IMR-90 (cell line): Measurements from ENCODE around the gene B3GAT1. TPM values are rescaled to one million over a fixed set of nuclear protein-coding genes. Genes with fewer than 3 reads are reported as not detected.

ENCODE experiments used
- ATAC-seq: fragments of 200-7000 bp; cut with Tn5 transposase; 2 replicates; pipeline ENCODE4 v1.9.1; 2020; ENCODE audit warnings: low read depth, mild to moderate bottlenecking, moderate library complexity
- BruUV-seq: library from RNA; stranded (reverse); fragments of 400-500 nt; replicated peaks from 2 replicates; lab custom pipeline; 2021; lab: Mats Ljungman, UMichigan
- CTCF ChIA-PET: fragments of 300-600 bp; formaldehyde crosslinking; extraction: SDS; loops from one replicate; lab custom pipeline; 2021; ENCODE audit warnings: antibody characterized with exemption; lab: Yijun Ruan, JAX
- POLR2A ChIA-PET: fragments of 300-600 bp; sonication (Branson Sonifier 250); formaldehyde crosslinking; loops from one replicate; lab custom pipeline; 2022; ENCODE audit warnings: antibody characterized with exemption; ENCODE audit not compliant: unreplicated experiment; lab: Charles Lee
- DNase-seq: peaks from one replicate; pipeline ENCODE4 v3.0.0; 2013
- H2AFZ ChIP-seq: replicated peaks from 2 replicates; pipeline ENCODE3; 2013; ENCODE audit warnings: low read length, mild to moderate bottlenecking; ENCODE audit not compliant: poor library complexity
- H2AK5ac ChIP-seq: 2 replicates; pipeline ENCODE4 v1.6.1; 2013; ENCODE audit warnings: low read depth, low read length, inconsistent platforms
- H2AK9ac ChIP-seq: replicated peaks from 2 replicates; pipeline ENCODE3; 2013; ENCODE audit warnings: mild to moderate bottlenecking, low read depth, low read length, moderate library complexity; ENCODE audit not compliant: poor library complexity
- H2BK120ac ChIP-seq: 2 replicates; pipeline ENCODE4 v1.6.1; 2013; ENCODE audit warnings: low read depth, low read length, inconsistent platforms
- H2BK15ac ChIP-seq: 3 replicates; pipeline ENCODE4 v1.6.1; 2013; ENCODE audit warnings: low read depth, low read length, inconsistent platforms
- H2BK20ac ChIP-seq: 2 replicates; pipeline ENCODE4 v1.6.1; 2013; ENCODE audit warnings: low read depth, mild to moderate bottlenecking, inconsistent platforms, low read length, moderate library complexity
- H2BK5ac ChIP-seq: 2 replicates; pipeline ENCODE4 v1.6.1; 2013; ENCODE audit warnings: mild to moderate bottlenecking, low read depth, low read length, inconsistent platforms; ENCODE audit not compliant: poor library complexity, severe bottlenecking
- H3K14ac ChIP-seq: replicated peaks from 2 replicates; pipeline ENCODE4 v1.6.1; 2013; ENCODE audit warnings: low read depth, low read length, inconsistent platforms
- H3K18ac ChIP-seq: 2 replicates; pipeline ENCODE4 v1.6.1; 2013; ENCODE audit warnings: low read depth, low read length, control low read depth
- H3K23ac ChIP-seq: 2 replicates; pipeline ENCODE4 v1.6.1; 2013; ENCODE audit warnings: low read depth, low read length, inconsistent platforms
- H3K27ac ChIP-seq: 2 replicates; pipeline ENCODE4 v1.5.1; 2013; ENCODE audit warnings: mild to moderate bottlenecking, control low read depth, low read length; ENCODE audit not compliant: insufficient read depth
- H3K27me3 ChIP-seq: 2 replicates; pipeline ENCODE4 v1.6.1; 2013; ENCODE audit warnings: low read length; ENCODE audit not compliant: control insufficient read depth, insufficient read depth
- H3K36me3 ChIP-seq: 2 replicates; pipeline ENCODE4 v1.6.1; 2013; ENCODE audit warnings: low read length, mixed read lengths; ENCODE audit not compliant: control insufficient read depth, insufficient read depth
- H3K4ac ChIP-seq: 2 replicates; pipeline ENCODE4 v1.6.1; 2013; ENCODE audit warnings: low read depth, low read length, inconsistent platforms
- H3K4me1 ChIP-seq: 2 replicates; pipeline ENCODE4 v1.6.1; 2013; ENCODE audit warnings: low read length, mixed read lengths; ENCODE audit not compliant: control insufficient read depth, insufficient read depth
- H3K4me2 ChIP-seq: 2 replicates; pipeline ENCODE4 v1.6.1; 2013; ENCODE audit warnings: low read depth, mild to moderate bottlenecking, control low read depth, low read length, moderate library complexity
- H3K4me3 ChIP-seq: 2 replicates; pipeline ENCODE4 v1.5.1; 2013; ENCODE audit warnings: low read depth, mild to moderate bottlenecking, control low read depth, low read length, moderate library complexity; ENCODE audit not compliant: insufficient read depth
- H3K56ac ChIP-seq: 2 replicates; pipeline ENCODE4 v1.6.1; 2013; ENCODE audit warnings: low read length, inconsistent platforms; ENCODE audit not compliant: insufficient read depth; ENCODE audit errors: extremely low read depth
- H3K79me1 ChIP-seq, 2 experiments: 2 replicates each; pipeline ENCODE4 v1.6.1; 2013; ENCODE audit warnings: low read length in 2 of 2, inconsistent platforms in 1 of 2, low read depth in 1 of 2
- H3K9ac ChIP-seq: 2 replicates; pipeline ENCODE4 v1.6.1; 2013; ENCODE audit warnings: low read depth, low read length, control low read depth
- H3K9me1 ChIP-seq: 2 replicates; pipeline ENCODE4 v1.6.1; 2013; ENCODE audit warnings: low read length, inconsistent platforms; ENCODE audit not compliant: insufficient read depth
- H3K9me3 ChIP-seq: 2 replicates; pipeline ENCODE4 v1.6.1; 2013; ENCODE audit warnings: low read length; ENCODE audit not compliant: control insufficient read depth, insufficient read depth
- H4K20me1 ChIP-seq: 2 replicates; pipeline ENCODE4 v1.6.1; 2013; ENCODE audit warnings: low read length, inconsistent platforms; ENCODE audit not compliant: insufficient read depth
- H4K5ac ChIP-seq: 2 replicates; pipeline ENCODE4 v1.6.1; 2013; ENCODE audit warnings: mild to moderate bottlenecking, low read depth, low read length, control low read depth
- H4K8ac ChIP-seq, 2 experiments: 2 replicates each; pipeline ENCODE4 v1.6.1; 2013; ENCODE audit warnings: low read depth in 2 of 2, low read length in 2 of 2, control low read depth in 1 of 2, inconsistent platforms in 1 of 2
- H4K91ac ChIP-seq: 2 replicates; pipeline ENCODE4 v1.6.1; 2013; ENCODE audit warnings: low read depth, low read length, inconsistent platforms; ENCODE audit not compliant: insufficient read depth
- WGBS, 2 experiments: methylation state at CpG; one replicate each; pipeline versions ENCODE4 v1.1.5 to v1.1.7; 2013; ENCODE audit warnings: missing lambda C conversion rate in 2 of 2; ENCODE audit not compliant: insufficient read length in 1 of 2; ENCODE audit errors: extremely low coverage in 2 of 2; 5-methylcytosine and 5-hydroxymethylcytosine counted together
- dilution Hi-C: fragments of 300-500 bp; cut with HindIII; formaldehyde crosslinking; loops from one replicate; pipeline ENCODE4 v1.14.3; 2018; ENCODE audit warnings: low sequenced_read_pairs; ENCODE audit not compliant: unreplicated experiment
- in situ Hi-C: fragments of 300-500 bp; cut with MboI; formaldehyde crosslinking; loops from 3 replicates; pipeline ENCODE4 v1.14.3; 2019; ENCODE audit warnings: low sequenced_read_pairs, inconsistent platforms, mixed read lengths
- intact Hi-C: fragments of 100-400 bp; cut with micrococcal nuclease; formaldehyde crosslinking; loops from 2 replicates; pipeline ENCODE4 v1.10.0; 2022
- polyA plus RNA-seq, 3 experiments: library from polyadenylated mRNA; depleted of rRNA; stranded (reverse); fragments of >200 nt; gene quantifications; 2 replicates each; pipeline ENCODE4 v1.2.3, GENCODE V29; 2012; ENCODE audit warnings: low replicate concordance in 1 of 3
- total RNA-seq: library from RNA; depleted of rRNA; stranded (reverse); fragments of >200 nt; gene quantifications from 2 replicates; pipeline ENCODE4 v1.2.3, GENCODE V29; 2012
- TF ChIP-seq, protein P1 (sequence below): fragments of 150-350 bp; IDR thresholded peaks from 2 replicates; pipeline ENCODE4 v1.6.1; 2016; ENCODE audit warnings: low read depth, mild to moderate bottlenecking, low read length, moderate library complexity, borderline replicate concordance

B3GAT1 gene
- total and polyA plus RNA-seq, 2 of the 4 experiments (the other 2 are of a cell fraction), result not detected

DNA sequence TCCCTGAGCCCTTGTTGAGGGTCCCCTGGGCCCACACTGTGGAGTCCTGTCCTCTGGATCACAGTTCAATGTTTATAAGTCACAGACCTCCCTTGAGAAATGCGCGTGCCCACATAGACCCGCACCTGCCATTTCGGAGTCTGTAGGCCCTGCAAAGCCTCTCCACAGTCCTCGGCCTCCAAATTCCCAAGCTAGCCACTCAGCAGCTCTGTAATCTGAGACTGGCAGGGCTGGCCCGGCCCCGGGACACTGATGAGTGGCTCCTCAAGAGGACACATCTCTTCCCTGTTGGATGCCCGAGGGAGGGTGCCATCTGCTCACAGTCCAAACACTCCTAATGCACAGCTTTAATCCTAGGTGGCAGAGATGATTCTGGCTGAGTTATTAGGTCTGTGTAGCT lies 39.1 kb downstream of the B3GAT1 start:
- H2BK120ac ChIP-seq, result no peak overlapping the region
- no peak overlapping the region for H4K91ac ChIP-seq
- H3K18ac ChIP-seq, result no peak overlapping the region
- no peaks in the 10 kb centered on the region for H3K36me3 ChIP-seq
- TF ChIP-seq, protein P1, sequence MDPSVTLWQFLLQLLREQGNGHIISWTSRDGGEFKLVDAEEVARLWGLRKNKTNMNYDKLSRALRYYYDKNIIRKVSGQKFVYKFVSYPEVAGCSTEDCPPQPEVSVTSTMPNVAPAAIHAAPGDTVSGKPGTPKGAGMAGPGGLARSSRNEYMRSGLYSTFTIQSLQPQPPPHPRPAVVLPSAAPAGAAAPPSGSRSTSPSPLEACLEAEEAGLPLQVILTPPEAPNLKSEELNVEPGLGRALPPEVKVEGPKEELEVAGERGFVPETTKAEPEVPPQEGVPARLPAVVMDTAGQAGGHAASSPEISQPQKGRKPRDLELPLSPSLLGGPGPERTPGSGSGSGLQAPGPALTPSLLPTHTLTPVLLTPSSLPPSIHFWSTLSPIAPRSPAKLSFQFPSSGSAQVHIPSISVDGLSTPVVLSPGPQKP, result no peak
- H3K79me1 ChIP-seq, result no peaks in the 10 kb centered on the region
- H2BK5ac ChIP-seq, result no peak overlapping the region
- H2BK15ac ChIP-seq, result no peak overlapping the region
- intact Hi-C loops (no loop called here), in situ Hi-C loops (no loop called here), dilution Hi-C loops (no loop called here)
- ChIA-PET POLR2A (no interaction called here), CTCF (no interaction called here)
- H3K4me2 ChIP-seq, result no peak overlapping the region
- no peak overlapping the region for H3K4me3 ChIP-seq
- H2AFZ ChIP-seq, result no peak overlapping the region
- H4K20me1 ChIP-seq, result no peaks in the 10 kb centered on the region
- no peak overlapping the region for H4K8ac ChIP-seq
- no peak overlapping the region for H2AK5ac ChIP-seq
- H3K27me3 ChIP-seq, result no peaks in the 10 kb centered on the region
- no peaks in the 10 kb centered on the region for H3K4me1 ChIP-seq
- H3K9ac ChIP-seq, result no peak overlapping the region
- no peak overlapping the region for H3K27ac ChIP-seq
- H3K56ac ChIP-seq, result no peak overlapping the region
- no peak overlapping the region for H2BK20ac ChIP-seq
- DNase-seq (no peak), ATAC-seq (no peak)
- no peak overlapping the region for H4K5ac ChIP-seq
- no peak overlapping the region for H3K14ac ChIP-seq
- no peak overlapping the region for H3K4ac ChIP-seq
- 69% methylated on average over 5 of the region's 8 CpGs; no CpG with 5 or more reads in 1 of the 2 experiments for WGBS, 2 experiments
- H3K9me3 ChIP-seq, result peaks cover 49% of the 10 kb centered on the region
- no peak overlapping the region for H2AK9ac ChIP-seq
- no TSS peak for BruUV-seq
- no peak overlapping the region for H3K23ac ChIP-seq
- no peaks in the 10 kb centered on the region for H3K9me1 ChIP-seq
